Stimulated activated CD8-positive, alpha-beta memory T cell treated with anti-CD3 and anti-CD28 coated beads, Interleukin-4, amount 100 ng/mL, for 24 hours (primary cell): ENCODE results near the gene ROPN1B.

Source experiments
- DNase-seq: peaks from one replicate; pipeline ENCODE4 v3.0.0-alpha.2; 2020; ENCODE audit warnings: low read depth

ROPN1B gene

DNA sequence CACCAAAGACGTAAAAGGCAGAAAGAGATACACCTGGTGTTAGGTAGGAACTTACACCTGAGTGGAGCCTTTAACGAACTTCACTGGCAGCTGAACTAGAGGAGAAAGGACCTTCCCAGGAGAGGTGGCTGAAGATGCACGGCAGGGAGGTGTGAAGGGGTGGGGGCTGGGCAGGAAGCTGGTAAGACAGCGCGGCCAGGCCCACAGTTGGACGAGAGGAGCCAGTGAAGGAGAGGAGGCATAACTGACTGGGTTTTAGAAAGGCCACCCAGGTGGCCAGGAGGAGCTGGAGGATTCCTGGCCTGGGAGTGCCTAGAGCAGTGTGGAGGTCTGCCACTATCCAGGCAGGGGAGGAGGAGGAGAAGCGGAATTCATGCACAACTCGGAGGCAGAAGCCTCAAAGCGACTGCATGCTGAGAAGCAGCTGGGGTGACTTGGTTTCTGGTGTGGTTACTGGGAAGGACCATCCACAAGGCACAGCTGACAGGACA, 63.0 kb downstream of the ROPN1B start:
- no peak for DNase-seq
